MCF 10A (cell line): ENCODE measurements around the gene SMARCC1. TPM values are rescaled to one million over a fixed set of nuclear protein-coding genes. Genes with fewer than 3 reads are reported as not detected.
"Not testable (repeated sequence)": the region's sequence is repeated elsewhere in the genome, so short reads cannot be mapped to it uniquely, and the experiment has no call there.

Experiments
- BruUV-seq: library from RNA; stranded (reverse); fragments of 400-500 nt; replicated peaks from 2 replicates; lab custom pipeline; 2021; lab: Mats Ljungman, UMichigan
- CTCF ChIA-PET: fragments of 300-600 bp; sonication (Branson Sonifier 250); formaldehyde crosslinking; extraction: SDS; loops from one replicate; lab custom pipeline; 2021; ENCODE audit warnings: antibody characterized with exemption, inconsistent platforms; lab: Yijun Ruan, JAX
- POLR2A ChIA-PET: fragments of 300-600, 350-650 bp; sonication (Branson Sonifier 250); formaldehyde crosslinking; extraction: SDS; loops from one replicate; lab custom pipeline; 2020; ENCODE audit warnings: antibody characterized with exemption, inconsistent platforms; lab: Yijun Ruan, JAX
- DNase-seq: peaks from one replicate; pipeline ENCODE4 v3.0.0-alpha.2; 2018; ENCODE audit not compliant: unreplicated experiment
- H3K27ac Mint-ChIP-seq: one replicate; pipeline ENCODE4 v1.8.0; 2022; ENCODE audit warnings: mild to moderate bottlenecking, low read depth, mixed read lengths; ENCODE audit not compliant: unreplicated experiment
- H3K27me3 Mint-ChIP-seq: one replicate; pipeline ENCODE4 v1.8.0; 2022; ENCODE audit warnings: mixed read lengths; ENCODE audit not compliant: insufficient read depth, unreplicated experiment
- H3K36me3 Mint-ChIP-seq: one replicate; pipeline ENCODE4 v1.8.0; 2022; ENCODE audit warnings: mild to moderate bottlenecking, moderate library complexity, mixed read lengths; ENCODE audit not compliant: insufficient read depth, unreplicated experiment
- H3K4me1 Mint-ChIP-seq: one replicate; pipeline ENCODE4 v1.8.0; 2022; ENCODE audit warnings: mixed read lengths; ENCODE audit not compliant: insufficient read depth, unreplicated experiment
- H3K4me3 Mint-ChIP-seq: one replicate; pipeline ENCODE4 v1.8.0; 2022; ENCODE audit warnings: mild to moderate bottlenecking, moderate library complexity, mixed read lengths; ENCODE audit not compliant: unreplicated experiment
- H3K9me3 Mint-ChIP-seq: one replicate; pipeline ENCODE4 v1.8.0; 2022; ENCODE audit warnings: mixed read lengths; ENCODE audit not compliant: unreplicated experiment
- CTCF ChIP-seq: fragments of 200-600 bp; IDR thresholded peaks from one replicate; pipeline ENCODE4 v1.8.0; 2022; ENCODE audit warnings: antibody characterized with exemption, mild to moderate bottlenecking; ENCODE audit not compliant: unreplicated experiment
- intact Hi-C: fragments of 100-400 bp; cut with micrococcal nuclease; formaldehyde crosslinking; loops from 2 replicates; pipeline ENCODE4 v1.14.1; 2022
- total RNA-seq: library from RNA; stranded (reverse); gene quantifications from 2 replicates; pipeline ENCODE4 v1.2.3, GENCODE V29; 2022

SMARCC1 gene
- total RNA-seq, 1 experiment from 2014 or later: 77.5 TPM

- no TSS peak for BruUV-seq
- intact Hi-C loops: no loop called here
- Mint-ChIP-seq H3K36me3 (peaks cover 91% of the 10 kb centered on the region), H3K4me1 (no peaks in the 10 kb centered on the region), H3K9me3 (no peaks in the 10 kb centered on the region), H3K27me3 (no peaks in the 10 kb centered on the region), H3K4me3 (no peak overlapping the region), H3K27ac (peak overlapping the region; percentile 5)
- no peak for DNase-seq
- POLR2A ChIA-PET: interaction anchor here (1.2 to 2.0 kb wide), 3 partner anchors 10 to 22 kb away, joined by 4 to 5 read pairs (median 4); no protein-coding TSS in a partner anchor
- no peak for TF ChIP-seq CTCF
- CTCF ChIA-PET: no interaction called here
Measured at GRCh38 chr3:47732143-47732542, 49.5 kb downstream of the SMARCC1 start.

- POLR2A ChIA-PET: interaction anchor here (1.2 to 2.0 kb wide), 3 partner anchors 9 to 17 kb away, joined by 3 to 5 read pairs (median 4); no protein-coding TSS in a partner anchor
- H3K4me3 Mint-ChIP-seq: no peak overlapping the region
- no TSS peak for BruUV-seq
- no peak overlapping the region for H3K27ac Mint-ChIP-seq
- H3K36me3 Mint-ChIP-seq: peaks cover 88% of the 10 kb centered on the region
- H3K27me3 Mint-ChIP-seq: no peaks in the 10 kb centered on the region
- no peak for DNase-seq
- H3K4me1 Mint-ChIP-seq: no peaks in the 10 kb centered on the region
- H3K9me3 Mint-ChIP-seq: no peaks in the 10 kb centered on the region
- no peak for TF ChIP-seq CTCF
- CTCF ChIA-PET: interaction anchor here (0.7 kb wide), 1 partner anchor 85 kb away, joined by 3 read pairs; no protein-coding TSS in a partner anchor
- intact Hi-C loops: no loop called here
Measured at GRCh38 chr3:47731061-47731460, 50.6 kb downstream of the SMARCC1 start.

- TF ChIP-seq CTCF: no peak
- ChIA-PET POLR2A (interaction anchor here (1.0 kb wide), 1 partner anchor 8 kb away, joined by 3 read pairs; no protein-coding TSS in a partner anchor), CTCF (interaction anchor here (0.7 kb wide), 1 partner anchor 100 kb away, joined by 3 read pairs; no protein-coding TSS in a partner anchor)
- H3K4me3 Mint-ChIP-seq: no peak overlapping the region
- no peaks in the 10 kb centered on the region for H3K4me1 Mint-ChIP-seq
- peaks cover 67% of the 10 kb centered on the region for H3K36me3 Mint-ChIP-seq
- no peak overlapping the region for H3K27ac Mint-ChIP-seq
- H3K9me3 Mint-ChIP-seq: no peaks in the 10 kb centered on the region
- no peaks in the 10 kb centered on the region for H3K27me3 Mint-ChIP-seq
- BruUV-seq: no TSS peak
- intact Hi-C loops: no loop called here
- no peak for DNase-seq
Measured at GRCh38 chr3:47722859-47723258, 58.8 kb downstream of the SMARCC1 start.

- peaks cover 78% of the 10 kb centered on the region for H3K36me3 Mint-ChIP-seq
- intact Hi-C loops, H3K27ac Mint-ChIP-seq, H3K4me3 Mint-ChIP-seq, BruUV-seq, POLR2A ChIA-PET, DNase-seq, H3K4me1 Mint-ChIP-seq, H3K9me3 Mint-ChIP-seq, H3K27me3 Mint-ChIP-seq: not testable (repeated sequence)
- CTCF ChIA-PET: interaction anchor here (1.9 kb wide), 1 partner anchor 195 kb away, joined by 4 read pairs; no protein-coding TSS in a partner anchor
Measured at GRCh38 chr3:47717448-47717847, 64.2 kb downstream of the SMARCC1 start.
